Stimulated activated naive CD8-positive, alpha-beta T cell treated with anti-CD3 and anti-CD28 coated beads, Interleukin-15, amount 100 ng/mL, for 72 hours (primary cell): ENCODE results near the gene OCEL1.
"Not testable (repeated sequence)": the region's sequence is repeated elsewhere in the genome, so short reads cannot be mapped to it uniquely, and the experiment has no call there.

Source experiments
- ATAC-seq: fragments of 150-1000 bp; cut with Tn5 transposase; 2 replicates; pipeline ENCODE4 v1.10.0; 2021; ENCODE audit warnings: mild to moderate bottlenecking, moderate library complexity
- DNase-seq, 2 donors: peaks; one replicate each; pipeline ENCODE4 v3.0.0; 2021 to 2022
- H3K27ac Mint-ChIP-seq, 2 donors: one replicate each; pipeline ENCODE4 v1.8.0; 2022; ENCODE audit warnings: mild to moderate bottlenecking in 2 of 2, mixed read lengths in 2 of 2, moderate library complexity in 2 of 2
- H3K27me3 Mint-ChIP-seq: one replicate; pipeline ENCODE4 v1.8.0; 2022; ENCODE audit warnings: mixed read lengths
- H3K4me1 Mint-ChIP-seq: one replicate; pipeline ENCODE4 v1.8.0; 2022; ENCODE audit warnings: mild to moderate bottlenecking, mixed read lengths
- H3K4me3 Mint-ChIP-seq, 2 donors: one replicate each; pipeline ENCODE4 v1.8.0; 2022; ENCODE audit warnings: mild to moderate bottlenecking in 2 of 2, mixed read lengths in 2 of 2, moderate library complexity in 1 of 2
- H3K9me3 Mint-ChIP-seq, 2 donors: one replicate each; pipeline ENCODE4 v1.8.0; 2022; ENCODE audit warnings: mixed read lengths in 2 of 2

Gene OCEL1

DNA sequence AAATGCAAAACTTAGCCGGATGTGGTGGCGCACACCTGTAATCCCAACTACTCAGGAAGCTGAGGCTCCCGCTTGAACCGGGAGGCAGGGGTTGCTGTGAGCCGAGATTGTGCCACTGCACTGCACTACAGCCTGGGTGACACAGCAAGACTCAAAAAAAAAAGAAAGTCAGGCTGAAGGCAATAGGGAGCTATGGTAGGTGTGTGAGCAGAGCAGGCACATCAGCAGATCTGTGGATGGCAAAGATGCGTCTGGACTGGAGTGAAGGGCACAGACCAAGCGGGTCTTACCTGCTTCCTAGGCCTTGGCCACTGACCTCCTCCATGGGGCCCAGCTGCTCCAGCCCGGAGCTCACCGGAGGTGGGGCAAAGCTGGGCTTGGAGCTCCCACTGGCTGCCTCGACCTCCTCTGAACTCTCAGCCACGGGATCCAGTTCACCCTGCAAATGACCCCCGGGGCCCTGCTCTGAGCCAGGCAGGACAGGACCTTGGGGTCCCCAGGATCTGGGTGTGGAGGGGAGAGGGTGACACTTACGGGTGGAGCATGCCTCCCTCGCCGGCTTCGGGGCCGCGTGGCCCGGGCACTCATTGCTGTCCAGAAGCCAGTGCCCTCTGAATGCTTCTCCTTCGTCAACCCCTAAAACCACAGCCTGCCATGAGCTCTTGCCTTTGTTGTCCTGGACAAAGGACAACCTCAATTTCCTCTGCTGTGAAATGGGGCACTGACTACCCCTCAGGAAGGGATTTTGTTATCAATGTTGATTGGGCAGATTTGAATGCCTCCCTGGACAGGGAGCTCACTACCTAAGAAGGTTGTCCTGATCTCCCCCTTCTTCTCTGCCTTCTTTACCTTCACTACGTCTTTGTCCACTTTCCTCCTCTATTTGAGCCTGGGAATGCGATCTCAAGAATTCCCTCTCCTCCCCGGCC is 38.0 kb downstream of the OCEL1 start:
- ATAC-seq (no peak), DNase-seq (no peak)
- Mint-ChIP-seq H3K27me3 (peaks cover 8% of the 10 kb centered on the region), H3K4me3 (no peak overlapping the region), H3K4me1 (peaks cover 37% of the 10 kb centered on the region), H3K27ac (peak overlapping the region in 1 of 2 donors; percentile 94), H3K9me3 (no peaks in the 10 kb centered on the region)

DNA sequence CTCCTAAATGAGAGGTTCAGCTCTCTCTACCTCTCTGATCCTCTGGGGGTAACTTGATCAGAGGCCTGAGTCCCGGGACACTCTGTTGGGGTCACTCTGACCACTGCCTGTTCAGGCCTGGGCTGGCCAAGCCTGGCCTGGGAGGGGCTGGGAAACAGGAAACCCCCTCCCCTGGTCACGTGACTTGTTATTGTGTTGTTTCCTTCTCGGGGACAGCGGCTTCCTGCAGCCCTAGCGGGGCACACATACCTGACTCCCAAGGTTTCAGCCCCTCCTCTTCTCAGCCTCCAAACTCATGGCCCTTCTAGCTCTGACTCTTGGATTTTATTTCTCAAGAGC is 38.6 kb downstream of the OCEL1 start, which contains the start of gene USHBP1:
TSS of gene USHBP1 (minus strand) at position 105 of the 339 bp plus-strand sequence. CDS start 446 bp downstream, outside the sequence.
- H3K9me3 Mint-ChIP-seq: no peaks in the 10 kb centered on the region
- no peak within 1 kb of the TSS for H3K4me3 Mint-ChIP-seq

DNA sequence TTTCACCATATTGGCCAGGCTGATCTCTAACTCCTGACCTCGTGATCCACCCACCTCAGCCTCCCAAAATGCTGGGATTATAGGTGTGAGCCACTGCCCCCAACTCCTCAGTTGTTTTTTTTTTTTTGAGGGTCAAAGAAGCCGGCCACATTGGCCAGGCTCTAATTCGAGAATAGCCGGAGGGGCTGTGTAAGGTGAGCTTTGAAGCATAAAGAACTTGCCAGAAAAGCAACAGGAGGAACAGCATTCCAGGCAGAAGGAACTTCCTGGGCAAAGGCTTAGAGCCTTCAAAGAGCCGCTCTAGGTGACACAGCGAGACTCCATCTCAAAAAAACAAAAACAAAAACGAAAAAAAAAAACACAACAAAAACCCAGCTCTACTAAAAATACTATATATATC is 40.0 kb downstream of the OCEL1 start:
- Mint-ChIP-seq H3K9me3 (no peaks in the 10 kb centered on the region), H3K27me3 (peaks cover under 1% of the 10 kb centered on the region), H3K4me1 (peaks cover 32% of the 10 kb centered on the region), H3K4me3 (no peak overlapping the region), H3K27ac (peak overlapping the region in 1 of 2 donors; percentile 34)
- no peak for ATAC-seq
- no peak for DNase-seq

More for the DNA sequence above, 38.6 kb downstream of the OCEL1 start, which contains the start of gene USHBP1:
- no peak for DNase-seq
- peak within 1 kb of the TSS in 1 of 2 donors; percentile 94 for H3K27ac Mint-ChIP-seq
- H3K27me3 Mint-ChIP-seq: peaks cover 8% of the 10 kb centered on the region
- peaks cover 39% of the 10 kb centered on the region for H3K4me1 Mint-ChIP-seq
- no peak for ATAC-seq

GRCh38 chr19:17266589-17266974 is 40.6 kb downstream of the OCEL1 start:
- Mint-ChIP-seq H3K27me3 (no peaks in the 10 kb centered on the region), H3K27ac (peak overlapping the region; percentile 67 to 91), H3K4me1 (peaks cover 29% of the 10 kb centered on the region), H3K4me3 (peak overlapping the region; percentile 82 to 92), H3K9me3 (no peaks in the 10 kb centered on the region)
- no peak for DNase-seq
- ATAC-seq: no peak

- Mint-ChIP-seq H3K4me3 (peak within 1 kb of the TSS; percentile 82 to 92), H3K9me3 (no peaks in the 10 kb centered on the region), H3K27me3 (no peaks in the 10 kb centered on the region), H3K27ac (peak within 1 kb of the TSS; percentile 91 to 96), H3K4me1 (peaks cover 29% of the 10 kb centered on the region)
- DNase-seq: peak; percentile 94 to 98
- peak; percentile 96 for ATAC-seq
Observed at GRCh38 chr19:17266975-17267788, 41.2 kb downstream of the OCEL1 start, which contains the start of gene BABAM1. BABAM1 (plus strand) TSS chr19:17267443; CDS start chr19:17268807, 1,364 bp downstream.

- Mint-ChIP-seq H3K9me3 (no peaks in the 10 kb centered on the region), H3K27me3 (no peaks in the 10 kb centered on the region), H3K4me1 (peaks cover 29% of the 10 kb centered on the region), H3K27ac (no peak overlapping the region), H3K4me3 (peak overlapping the region; percentile 44 to 92)
- DNase-seq (no peak), ATAC-seq (no peak)
Observed at GRCh38 chr19:17268754-17269153, 42.7 kb downstream of the OCEL1 start.

GRCh38 chr19:17274892-17275291 is 48.9 kb downstream of the OCEL1 start:
- H3K4me3 Mint-ChIP-seq, DNase-seq, ATAC-seq, H3K27ac Mint-ChIP-seq, H3K27me3 Mint-ChIP-seq, H3K9me3 Mint-ChIP-seq, H3K4me1 Mint-ChIP-seq: not testable (repeated sequence)

DNA sequence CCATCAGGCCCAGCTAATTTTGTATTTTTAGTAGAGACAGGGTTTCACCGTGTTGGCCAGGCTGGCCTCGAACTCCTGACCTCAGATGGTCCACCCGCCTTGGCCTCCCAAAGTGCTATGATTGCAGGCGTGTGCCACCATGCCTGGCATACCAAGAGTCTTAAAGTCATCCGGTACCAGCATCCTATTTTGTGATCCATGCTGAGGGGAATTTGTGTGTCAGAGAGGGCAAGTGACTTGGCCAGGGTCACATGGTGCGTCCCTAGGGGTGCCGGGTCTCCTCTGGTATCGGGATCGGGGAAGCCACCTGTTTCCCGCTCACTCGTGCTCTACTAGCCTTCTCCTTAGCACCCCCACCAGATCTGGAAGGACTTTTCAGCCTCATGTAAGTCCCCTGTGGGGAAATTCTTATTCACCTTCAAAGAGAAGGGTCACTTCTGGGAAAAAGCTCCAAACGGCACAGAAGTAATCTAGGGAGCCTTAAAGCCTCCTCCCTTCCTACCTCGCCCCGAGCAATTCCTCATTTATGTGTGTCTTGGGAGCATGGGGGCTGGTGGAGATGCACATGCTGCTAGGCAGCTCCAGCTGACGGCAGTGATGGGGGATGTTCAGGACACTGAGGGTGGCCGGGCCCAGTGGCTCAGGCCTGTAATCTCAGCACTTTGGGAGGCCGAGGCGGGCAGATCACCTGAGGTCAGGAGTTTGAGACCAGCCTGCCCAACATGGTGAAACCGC is 49.6 kb downstream of the OCEL1 start:
- H3K4me1 Mint-ChIP-seq: no peaks in the 10 kb centered on the region
- H3K4me3 Mint-ChIP-seq: no peak overlapping the region
- H3K27me3 Mint-ChIP-seq: no peaks in the 10 kb centered on the region
- H3K27ac Mint-ChIP-seq: no peak overlapping the region
- ATAC-seq (no peak), DNase-seq (no peak)
- no peaks in the 10 kb centered on the region for H3K9me3 Mint-ChIP-seq
